Measurements from ENCODE around the gene WNT8B. TPM values are rescaled to one million over a fixed set of nuclear protein-coding genes. Genes with fewer than 3 reads are reported as not detected.
A peak's percentile ranks its signal among the peaks of the same experiment; 100 is the strongest.

The WNT8B gene
- total RNA-seq, 1 experiment from 2014 or later: not detected

GRCh38 chr10:100515612-100516011 lies 52.8 kb downstream of the WNT8B start:
- Mint-ChIP-seq H3K4me1 (ENCODE audit: low read depth, unreplicated experiment) (peaks cover 5% of the 10 kb centered on the region), H3K36me3 (ENCODE audit: insufficient read depth, unreplicated experiment) (no peaks in the 10 kb centered on the region), H3K27ac (ENCODE audit: unreplicated experiment) (no peak overlapping the region), H3K27me3 (ENCODE audit: unreplicated experiment) (no peaks in the 10 kb centered on the region), H3K9me3 (ENCODE audit: low read depth, unreplicated experiment) (no peaks in the 10 kb centered on the region), H3K4me3 (ENCODE audit: low read depth, unreplicated experiment) (no peak overlapping the region)
- TF ChIP-seq CTCF (IDR thresholded peaks at IDR 0.05; ENCODE audit: unreplicated experiment): no peak
- CTCF ChIA-PET: no interaction called here
- no peak for DNase-seq
- intact Hi-C loops (cut with micrococcal nuclease; ENCODE audit: unreplicated experiment): loop anchor here (10.0 kb wide), 2 partner anchors 181 to 211 kb away; partner anchors contain the start of gene PKD2L1
- BruUV-seq (replicated peaks): no TSS peak

- no peaks in the 10 kb centered on the region for H3K27me3 Mint-ChIP-seq (ENCODE audit: unreplicated experiment)
- H3K4me1 Mint-ChIP-seq (ENCODE audit: low read depth, unreplicated experiment): no peaks in the 10 kb centered on the region
- TF ChIP-seq CTCF (IDR thresholded peaks at IDR 0.05; ENCODE audit: unreplicated experiment): no peak
- no TSS peak for BruUV-seq (replicated peaks)
- no peaks in the 10 kb centered on the region for H3K36me3 Mint-ChIP-seq (ENCODE audit: insufficient read depth, unreplicated experiment)
- no peak overlapping the region for H3K4me3 Mint-ChIP-seq (ENCODE audit: low read depth, unreplicated experiment)
- intact Hi-C loops (cut with micrococcal nuclease; ENCODE audit: unreplicated experiment): loop anchor here (10.0 kb wide), 2 partner anchors 182 to 212 kb away; partner anchors contain the start of gene PKD2L1
- DNase-seq: no peak
- CTCF ChIA-PET: interaction anchor here (0.8 kb wide), 1 partner anchor 74 kb away, joined by 3 read pairs; no protein-coding TSS in a partner anchor
- no peaks in the 10 kb centered on the region for H3K9me3 Mint-ChIP-seq (ENCODE audit: low read depth, unreplicated experiment)
- no peak overlapping the region for H3K27ac Mint-ChIP-seq (ENCODE audit: unreplicated experiment)
These were observed 54.0 kb downstream of the WNT8B start for GRCh38 chr10:100516847-100517246.

GRCh38 chr10:100518761-100519241 lies 56.0 kb downstream of the WNT8B start:
- no TSS peak for BruUV-seq (replicated peaks)
- no peaks in the 10 kb centered on the region for H3K4me1 Mint-ChIP-seq (ENCODE audit: low read depth, unreplicated experiment)
- no peaks in the 10 kb centered on the region for H3K9me3 Mint-ChIP-seq (ENCODE audit: low read depth, unreplicated experiment)

GRCh38 chr10:100519311-100520051 lies 56.7 kb downstream of the WNT8B start, which contains the start of gene SEC31B:
SEC31B (minus strand) TSS chr10:100519861; CDS start chr10:100516952, 2,909 bp downstream.
- TF ChIP-seq CTCF (IDR thresholded peaks at IDR 0.05; ENCODE audit: unreplicated experiment): no peak
- no TSS peak for BruUV-seq (replicated peaks)
- Mint-ChIP-seq H3K9me3 (ENCODE audit: low read depth, unreplicated experiment) (no peaks in the 10 kb centered on the region), H3K27ac (ENCODE audit: unreplicated experiment) (no peak within 1 kb of the TSS), H3K27me3 (ENCODE audit: unreplicated experiment) (no peaks in the 10 kb centered on the region), H3K4me3 (ENCODE audit: low read depth, unreplicated experiment) (no peak within 1 kb of the TSS), H3K36me3 (ENCODE audit: insufficient read depth, unreplicated experiment) (no peaks in the 10 kb centered on the region), H3K4me1 (ENCODE audit: low read depth, unreplicated experiment) (no peaks in the 10 kb centered on the region)
- CTCF ChIA-PET: interaction anchor here (1.1 to 1.3 kb wide), 7 partner anchors 10 to 359 kb away, joined by 3 to 9 read pairs (median 6); partner anchors contain the start of genes HIF1AN and NDUFB8
- intact Hi-C loops (cut with micrococcal nuclease; ENCODE audit: unreplicated experiment): loop anchor here (10.0 kb wide), 2 partner anchors 185 to 215 kb away; partner anchors contain the start of gene PKD2L1
- no peak for DNase-seq

More at GRCh38 chr10:100518761-100519241, 56.0 kb downstream of the WNT8B start:
- Mint-ChIP-seq H3K4me3 (ENCODE audit: low read depth, unreplicated experiment) (no peak overlapping the region), H3K27ac (ENCODE audit: unreplicated experiment) (no peak overlapping the region), H3K27me3 (ENCODE audit: unreplicated experiment) (no peaks in the 10 kb centered on the region), H3K36me3 (ENCODE audit: insufficient read depth, unreplicated experiment) (no peaks in the 10 kb centered on the region)
- DNase-seq: peak; percentile 47
- intact Hi-C loops (cut with micrococcal nuclease; ENCODE audit: unreplicated experiment): loop anchor here (10.0 kb wide), 2 partner anchors 184 to 214 kb away; partner anchors contain the start of gene PKD2L1
- no peak for TF ChIP-seq CTCF (IDR thresholded peaks at IDR 0.05; ENCODE audit: unreplicated experiment)
- CTCF ChIA-PET: interaction anchor here (1.1 to 1.3 kb wide), 7 partner anchors 10 to 360 kb away, joined by 3 to 9 read pairs (median 6); partner anchors contain the start of genes HIF1AN and NDUFB8
